K562 (cell line): Measurements from ENCODE around the gene EPGN. TPM values are rescaled to one million over a fixed set of nuclear protein-coding genes. Genes with fewer than 3 reads are reported as not detected.
A peak's percentile ranks its signal among the peaks of the same experiment; 100 is the strongest.

ENCODE experiments used
- CBFB ChIP-seq: sonication (generic); formaldehyde crosslinking; IDR thresholded peaks from 2 replicates; pipeline ENCODE4 v1.4.0; 2020; ENCODE audit warnings: mild to moderate bottlenecking, missing genetic modification reagents
- HMGN3 ChIP-seq: IDR thresholded peaks from 2 replicates; pipeline ENCODE4 v1.6.1; 2011; ENCODE audit warnings: borderline replicate concordance, low read depth, mild to moderate bottlenecking, mixed read lengths, low read length; ENCODE audit not compliant: insufficient read length; ENCODE audit errors: extremely low read depth
- LCOR ChIP-seq: sonication (generic); formaldehyde crosslinking; IDR thresholded peaks from 2 replicates; pipeline ENCODE4 v1.8.0; 2022; ENCODE audit warnings: mild to moderate bottlenecking, missing genetic modification reagents
- MEIS2 ChIP-seq: fragments of 450-650 bp; IDR thresholded peaks from 2 replicates; pipeline ENCODE4 v1.6.1; 2014; ENCODE audit warnings: mild to moderate bottlenecking; ENCODE audit not compliant: partially characterized antibody
- NONO ChIP-seq, 2 experiments: fragments of 200-400 bp in 1 of 2; fragments of 450-650 bp in 1 of 2; formaldehyde crosslinking in 1 of 2; IDR thresholded peaks; 2 replicates each; pipeline ENCODE4 v1.6.1; 2017; ENCODE audit warnings: low read depth in 2 of 2, mild to moderate bottlenecking in 2 of 2, moderate library complexity in 2 of 2, low read length in 1 of 2
- SAFB ChIP-seq: fragments of 200-400 bp; formaldehyde crosslinking; IDR thresholded peaks from 2 replicates; pipeline ENCODE4 v1.6.1; 2017; ENCODE audit warnings: low read depth, low read length, borderline replicate concordance
- SNIP1 ChIP-seq: fragments of 450-650 bp; IDR thresholded peaks from 2 replicates; pipeline ENCODE4 v1.7.1; 2017; ENCODE audit warnings: low read depth, mild to moderate bottlenecking
- SP2 ChIP-seq: IDR thresholded peaks from 2 replicates; pipeline ENCODE4 v1.6.1; 2011; ENCODE audit warnings: mild to moderate bottlenecking, low read depth, low read length, moderate library complexity; ENCODE audit not compliant: poor library complexity, severe bottlenecking; ENCODE audit errors: extremely low read depth
- TCF7 ChIP-seq: sonication (generic); IDR thresholded peaks from 2 replicates; pipeline ENCODE4 v1.6.1; 2016; ENCODE audit warnings: antibody characterized with exemption, borderline replicate concordance
- ZNF324 ChIP-seq: fragments of 250-450 bp; sonication (Bioruptor Pico); IDR thresholded peaks from 2 replicates; pipeline ENCODE4 v1.4.0; 2020; ENCODE audit warnings: mild to moderate bottlenecking
- ZSCAN32 ChIP-seq: fragments of 450-650 bp; formaldehyde crosslinking; IDR thresholded peaks from 2 replicates; pipeline ENCODE4 v1.4.0; 2020; ENCODE audit warnings: mild to moderate bottlenecking, moderate library complexity
- polyA plus RNA-seq, 8 experiments: library from polyadenylated mRNA; depleted of rRNA in 4 of 8; stranded (reverse) in 5 of 8; unstranded in 3 of 8; fragments of >200 nt; fragmentation: Nextera tagmentation in 2 of 8; fragmentation: Illumina TruSeq in 1 of 8; extraction: Ambion mirVana in 2 of 8; extraction: Trizol in 1 of 8; gene quantifications; 2 replicates each; pipeline versions ENCODE4 v1.2.1 to v1.2.3, GENCODE V29; 2011 to 2014; ENCODE audit warnings: inconsistent platforms in 1 of 8, missing spikeins in 1 of 8
- total RNA-seq, 7 experiments: library from RNA; depleted of rRNA in 6 of 7; stranded (reverse); fragments of >200 nt in 6 of 7; fragmentation: Illumina TruSeq in 2 of 7; extraction: Trizol in 2 of 7; gene quantifications; 2 replicates each; pipeline versions ENCODE4 v1.2.1 to v1.2.3, GENCODE V29; 2011 to 2021; ENCODE audit warnings: low replicate concordance in 1 of 7
- TF ChIP-seq, protein P1 (sequence below), 2 experiments: fragments of 450-650 bp; formaldehyde crosslinking in 1 of 2; IDR thresholded peaks; 2 replicates each; pipeline versions ENCODE4 v1.4.0 to v1.6.1; 2014 to 2020; ENCODE audit warnings: mild to moderate bottlenecking in 2 of 2, borderline replicate concordance in 1 of 2, low read depth in 1 of 2
- TF ChIP-seq, protein P2 (sequence below): fragments of 450-650 bp; IDR thresholded peaks from 2 replicates; pipeline ENCODE4 v1.6.1; 2016
- TF ChIP-seq, protein P3 (sequence below): fragments of 250-450 bp; sonication (Bioruptor Pico); IDR thresholded peaks from 2 replicates; pipeline ENCODE4 v1.5.1; 2021; ENCODE audit warnings: mild to moderate bottlenecking
- TF ChIP-seq, protein P4 (sequence below): fragments of 200-800 bp; sonication (Bioruptor generic); IDR thresholded peaks from 2 replicates; pipeline ENCODE4 v1.6.1; 2017; ENCODE audit warnings: missing genetic modification characterization, missing compliant biosample characterization

EPGN gene
- total and polyA plus RNA-seq, 9 of the 15 experiments (the other 6 are each of a cell fraction or from before 2014, with no cell fraction given), result 0.10 to 0.56 TPM; not detected in 7

DNA sequence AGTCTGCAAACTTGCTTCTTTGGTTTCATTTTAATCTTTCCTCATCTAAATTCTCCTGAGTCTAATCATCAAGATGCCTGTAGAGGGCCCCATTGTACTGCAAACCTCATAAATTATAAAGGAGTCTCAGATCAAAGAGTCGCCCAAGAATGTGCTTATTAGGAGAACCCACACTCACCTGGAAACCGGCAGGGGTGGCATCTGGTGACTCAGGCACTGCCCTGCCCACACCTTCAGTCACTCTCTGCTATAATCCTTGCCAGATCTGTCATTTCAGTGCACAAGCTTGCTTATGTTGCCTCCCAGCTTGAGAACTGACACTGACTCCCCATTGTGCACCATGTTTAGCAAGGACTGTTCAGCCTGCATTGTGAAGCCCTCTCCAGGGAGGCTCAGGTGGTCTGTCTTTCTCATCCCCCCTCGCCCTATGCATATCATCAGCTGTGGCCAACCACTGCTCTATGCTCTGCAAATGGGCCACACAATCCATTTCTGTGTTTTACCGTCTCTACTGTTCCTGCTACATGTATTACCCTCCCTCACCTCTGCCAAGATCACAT, 12.4 kb downstream of the EPGN start (continued):
- TF ChIP-seq, protein P1, sequence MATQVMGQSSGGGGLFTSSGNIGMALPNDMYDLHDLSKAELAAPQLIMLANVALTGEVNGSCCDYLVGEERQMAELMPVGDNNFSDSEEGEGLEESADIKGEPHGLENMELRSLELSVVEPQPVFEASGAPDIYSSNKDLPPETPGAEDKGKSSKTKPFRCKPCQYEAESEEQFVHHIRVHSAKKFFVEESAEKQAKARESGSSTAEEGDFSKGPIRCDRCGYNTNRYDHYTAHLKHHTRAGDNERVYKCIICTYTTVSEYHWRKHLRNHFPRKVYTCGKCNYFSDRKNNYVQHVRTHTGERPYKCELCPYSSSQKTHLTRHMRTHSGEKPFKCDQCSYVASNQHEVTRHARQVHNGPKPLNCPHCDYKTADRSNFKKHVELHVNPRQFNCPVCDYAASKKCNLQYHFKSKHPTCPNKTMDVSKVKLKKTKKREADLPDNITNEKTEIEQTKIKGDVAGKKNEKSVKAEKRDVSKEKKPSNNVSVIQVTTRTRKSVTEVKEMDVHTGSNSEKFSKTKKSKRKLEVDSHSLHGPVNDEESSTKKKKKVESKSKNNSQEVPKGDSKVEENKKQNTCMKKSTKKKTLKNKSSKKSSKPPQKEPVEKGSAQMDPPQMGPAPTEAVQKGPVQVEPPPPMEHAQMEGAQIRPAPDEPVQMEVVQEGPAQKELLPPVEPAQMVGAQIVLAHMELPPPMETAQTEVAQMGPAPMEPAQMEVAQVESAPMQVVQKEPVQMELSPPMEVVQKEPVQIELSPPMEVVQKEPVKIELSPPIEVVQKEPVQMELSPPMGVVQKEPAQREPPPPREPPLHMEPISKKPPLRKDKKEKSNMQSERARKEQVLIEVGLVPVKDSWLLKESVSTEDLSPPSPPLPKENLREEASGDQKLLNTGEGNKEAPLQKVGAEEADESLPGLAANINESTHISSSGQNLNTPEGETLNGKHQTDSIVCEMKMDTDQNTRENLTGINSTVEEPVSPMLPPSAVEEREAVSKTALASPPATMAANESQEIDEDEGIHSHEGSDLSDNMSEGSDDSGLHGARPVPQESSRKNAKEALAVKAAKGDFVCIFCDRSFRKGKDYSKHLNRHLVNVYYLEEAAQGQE (IDR thresholded peaks at IDR 0.05; ENCODE audit: borderline replicate concordance), result peak; percentile 75; the same call in 1 of the 2 replicates
- TF ChIP-seq, protein P1 (CRISPR knock-in tag; IDR thresholded peaks at IDR 0.05; ENCODE audit: low read depth), result no peak
- TF ChIP-seq SAFB (no peak), SNIP1 (no peak), LCOR (CRISPR knock-in tag) (no peak), TCF7 (0 out of 2 replicates have a peak, but pooled peaks have one; percentile 37), NONO (IDR thresholded peaks at IDR 0.05; ENCODE audit: low read depth in 2 of 2, low read length in 1 of 2) (no peak), ZSCAN32 (CRISPR knock-in tag) (no peak), SP2 (no peak), MEIS2 (peak; percentile 30), HMGN3 (no peak), CBFB (no peak), ZNF324 (no peak)
- TF ChIP-seq, protein P2, sequence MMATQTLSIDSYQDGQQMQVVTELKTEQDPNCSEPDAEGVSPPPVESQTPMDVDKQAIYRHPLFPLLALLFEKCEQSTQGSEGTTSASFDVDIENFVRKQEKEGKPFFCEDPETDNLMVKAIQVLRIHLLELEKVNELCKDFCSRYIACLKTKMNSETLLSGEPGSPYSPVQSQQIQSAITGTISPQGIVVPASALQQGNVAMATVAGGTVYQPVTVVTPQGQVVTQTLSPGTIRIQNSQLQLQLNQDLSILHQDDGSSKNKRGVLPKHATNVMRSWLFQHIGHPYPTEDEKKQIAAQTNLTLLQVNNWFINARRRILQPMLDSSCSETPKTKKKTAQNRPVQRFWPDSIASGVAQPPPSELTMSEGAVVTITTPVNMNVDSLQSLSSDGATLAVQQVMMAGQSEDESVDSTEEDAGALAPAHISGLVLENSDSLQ, result 0 out of 2 replicates have a peak, but pooled peaks have one; percentile 26
- TF ChIP-seq, protein P3, sequence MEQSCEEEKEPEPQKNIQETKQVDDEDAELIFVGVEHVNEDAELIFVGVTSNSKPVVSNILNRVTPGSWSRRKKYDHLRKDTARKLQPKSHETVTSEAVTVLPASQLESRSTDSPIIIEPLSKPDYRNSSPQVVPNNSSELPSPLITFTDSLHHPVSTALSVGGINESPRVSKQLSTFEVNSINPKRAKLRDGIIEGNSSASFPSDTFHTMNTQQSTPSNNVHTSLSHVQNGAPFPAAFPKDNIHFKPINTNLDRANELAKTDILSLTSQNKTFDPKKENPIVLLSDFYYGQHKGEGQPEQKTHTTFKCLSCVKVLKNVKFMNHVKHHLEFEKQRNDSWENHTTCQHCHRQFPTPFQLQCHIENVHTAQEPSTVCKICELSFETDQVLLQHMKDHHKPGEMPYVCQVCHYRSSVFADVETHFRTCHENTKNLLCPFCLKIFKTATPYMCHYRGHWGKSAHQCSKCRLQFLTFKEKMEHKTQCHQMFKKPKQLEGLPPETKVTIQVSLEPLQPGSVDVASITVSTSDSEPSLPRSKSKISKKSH (CRISPR knock-in tag), result no peak
- TF ChIP-seq, protein P4, sequence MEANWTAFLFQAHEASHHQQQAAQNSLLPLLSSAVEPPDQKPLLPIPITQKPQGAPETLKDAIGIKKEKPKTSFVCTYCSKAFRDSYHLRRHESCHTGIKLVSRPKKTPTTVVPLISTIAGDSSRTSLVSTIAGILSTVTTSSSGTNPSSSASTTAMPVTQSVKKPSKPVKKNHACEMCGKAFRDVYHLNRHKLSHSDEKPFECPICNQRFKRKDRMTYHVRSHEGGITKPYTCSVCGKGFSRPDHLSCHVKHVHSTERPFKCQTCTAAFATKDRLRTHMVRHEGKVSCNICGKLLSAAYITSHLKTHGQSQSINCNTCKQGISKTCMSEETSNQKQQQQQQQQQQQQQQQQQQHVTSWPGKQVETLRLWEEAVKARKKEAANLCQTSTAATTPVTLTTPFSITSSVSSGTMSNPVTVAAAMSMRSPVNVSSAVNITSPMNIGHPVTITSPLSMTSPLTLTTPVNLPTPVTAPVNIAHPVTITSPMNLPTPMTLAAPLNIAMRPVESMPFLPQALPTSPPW (CRISPR knock-in tag), result no peak
